Glutamatergic neuron (in vitro differentiated cells): ENCODE results near the gene SLC6A16. TPM values are rescaled to one million over a fixed set of nuclear protein-coding genes. Genes with fewer than 3 reads are reported as not detected.
"Not testable (repeated sequence)": the region's sequence is repeated elsewhere in the genome, so short reads cannot be mapped to it uniquely, and the experiment has no call there.

ENCODE experiments used
- DNase-seq: peaks from one replicate; pipeline ENCODE4 v3.0.0; 2022
- H3K27ac Mint-ChIP-seq: one replicate; pipeline ENCODE4 v1.8.0; 2020; ENCODE audit warnings: mild to moderate bottlenecking, mixed read lengths, inconsistent platforms; ENCODE audit not compliant: unreplicated experiment
- H3K27me3 Mint-ChIP-seq: one replicate; pipeline ENCODE4 v1.8.0; 2020; ENCODE audit warnings: mild to moderate bottlenecking, moderate library complexity, mixed read lengths, inconsistent platforms; ENCODE audit not compliant: unreplicated experiment
- H3K36me3 Mint-ChIP-seq: one replicate; pipeline ENCODE4 v1.8.0; 2020; ENCODE audit warnings: mild to moderate bottlenecking, mixed read lengths, inconsistent platforms; ENCODE audit not compliant: unreplicated experiment
- H3K4me1 Mint-ChIP-seq: one replicate; pipeline ENCODE4 v1.8.0; 2020; ENCODE audit warnings: mild to moderate bottlenecking, low read depth, mixed read lengths, inconsistent platforms; ENCODE audit not compliant: unreplicated experiment
- H3K4me3 Mint-ChIP-seq: one replicate; pipeline ENCODE4 v1.8.0; 2020; ENCODE audit warnings: mild to moderate bottlenecking, mixed read lengths, inconsistent platforms; ENCODE audit not compliant: unreplicated experiment
- H3K9me3 Mint-ChIP-seq: one replicate; pipeline ENCODE4 v1.8.0; 2020; ENCODE audit warnings: mild to moderate bottlenecking, moderate library complexity, mixed read lengths, inconsistent platforms; ENCODE audit not compliant: unreplicated experiment
- CTCF ChIP-seq: fragments of 200-600 bp; sonication (generic); IDR thresholded peaks from one replicate; pipeline ENCODE4 v1.5.0; 2021; ENCODE audit not compliant: partially characterized antibody, unreplicated experiment
- total RNA-seq: library from RNA; stranded (reverse); fragmentation: NEBNext Ultra II Directional; extraction: Animal tissue kit (Norgen Biotek cat#: 25700); gene quantifications from one replicate; pipeline ENCODE4 v1.2.1, GENCODE V29; 2021; ENCODE audit not compliant: unreplicated experiment

The SLC6A16 gene
- total RNA-seq, 1 donor from 2014 or later, result 6.6 TPM

DNA sequence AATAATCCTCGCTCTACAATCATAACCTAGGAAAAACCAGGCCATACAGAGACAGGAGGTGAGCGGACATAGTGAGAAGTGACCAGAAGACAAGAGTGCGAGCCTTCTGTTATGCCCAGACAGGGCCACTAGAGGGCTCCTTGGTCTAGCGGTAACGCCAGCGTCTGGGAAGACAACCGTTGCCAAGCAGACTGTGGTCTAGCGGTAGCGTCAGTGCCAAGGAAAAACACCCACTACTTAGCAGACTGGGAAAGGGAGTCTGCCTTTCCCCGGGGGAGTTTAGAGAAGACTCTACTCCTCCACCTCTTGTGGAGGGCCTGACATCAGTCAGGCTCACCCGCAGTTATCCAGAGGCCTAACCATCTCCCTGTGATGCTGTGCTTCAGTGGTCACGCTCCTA lies 58.6 kb downstream of the SLC6A16 start:
- DNase-seq, result peak; percentile 62
- not testable (repeated sequence) for H3K9me3 Mint-ChIP-seq, H3K4me3 Mint-ChIP-seq, H3K27me3 Mint-ChIP-seq, H3K27ac Mint-ChIP-seq, H3K4me1 Mint-ChIP-seq
- TF ChIP-seq CTCF, result peak; percentile 35
- H3K36me3 Mint-ChIP-seq, result peaks cover 26% of the 10 kb centered on the region

DNA sequence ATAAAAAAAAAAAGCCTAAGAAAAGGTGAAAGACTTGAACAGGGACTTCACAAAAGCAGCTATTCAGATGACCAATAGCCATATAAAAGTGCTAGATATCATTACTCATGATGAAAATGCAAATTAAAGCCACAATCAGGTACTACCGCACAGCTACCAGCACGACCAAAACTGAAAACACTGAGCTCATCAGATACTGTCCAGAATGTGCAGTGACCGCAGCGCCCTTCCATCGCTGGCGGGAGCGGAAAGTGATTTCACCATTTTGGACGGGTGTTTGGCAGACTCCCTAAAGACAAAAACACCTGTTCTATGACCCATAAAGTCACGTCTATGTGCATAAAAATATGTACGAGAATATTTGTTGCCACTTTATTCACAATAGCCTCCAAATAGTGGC lies 60.7 kb downstream of the SLC6A16 start:
- DNase-seq, result no peak
- Mint-ChIP-seq H3K27ac (no peak overlapping the region), H3K36me3 (peaks cover 21% of the 10 kb centered on the region), H3K4me1 (no peaks in the 10 kb centered on the region), H3K9me3 (peaks cover 8% of the 10 kb centered on the region), H3K27me3 (peaks cover 6% of the 10 kb centered on the region), H3K4me3 (no peak overlapping the region)
- TF ChIP-seq CTCF, result no peak

- peaks cover 1% of the 10 kb centered on the region for H3K9me3 Mint-ChIP-seq
- H3K4me3 Mint-ChIP-seq, result no peak overlapping the region
- DNase-seq, result no peak
- no peaks in the 10 kb centered on the region for H3K4me1 Mint-ChIP-seq
- H3K27ac Mint-ChIP-seq, result no peak overlapping the region
- H3K27me3 Mint-ChIP-seq, result no peaks in the 10 kb centered on the region
- no peak for TF ChIP-seq CTCF
- H3K36me3 Mint-ChIP-seq, result peaks cover 18% of the 10 kb centered on the region
Measured at GRCh38 chr19:49261602-49262001, 63.4 kb downstream of the SLC6A16 start.

DNA sequence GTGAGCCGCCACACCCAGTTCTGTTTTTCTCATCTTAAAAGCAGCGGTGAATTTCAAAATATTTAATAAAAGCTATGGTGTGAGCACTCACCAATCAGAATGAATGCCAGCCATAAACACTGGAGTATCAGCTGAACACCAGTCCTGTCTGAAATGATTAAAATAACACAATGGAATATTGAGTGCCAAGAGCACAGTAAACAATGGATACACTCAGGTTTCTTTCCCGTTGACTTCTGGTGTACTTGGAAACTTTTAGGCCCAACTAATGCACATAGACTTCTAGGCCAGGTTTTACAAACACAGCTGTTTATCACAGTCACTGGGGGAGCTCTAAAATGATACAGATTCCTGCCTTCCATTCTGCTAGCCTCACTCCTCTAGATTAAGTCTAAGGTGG lies 68.3 kb downstream of the SLC6A16 start:
- Mint-ChIP-seq H3K36me3 (peaks cover 12% of the 10 kb centered on the region), H3K27ac (no peak overlapping the region), H3K27me3 (peaks cover 6% of the 10 kb centered on the region)

DNA sequence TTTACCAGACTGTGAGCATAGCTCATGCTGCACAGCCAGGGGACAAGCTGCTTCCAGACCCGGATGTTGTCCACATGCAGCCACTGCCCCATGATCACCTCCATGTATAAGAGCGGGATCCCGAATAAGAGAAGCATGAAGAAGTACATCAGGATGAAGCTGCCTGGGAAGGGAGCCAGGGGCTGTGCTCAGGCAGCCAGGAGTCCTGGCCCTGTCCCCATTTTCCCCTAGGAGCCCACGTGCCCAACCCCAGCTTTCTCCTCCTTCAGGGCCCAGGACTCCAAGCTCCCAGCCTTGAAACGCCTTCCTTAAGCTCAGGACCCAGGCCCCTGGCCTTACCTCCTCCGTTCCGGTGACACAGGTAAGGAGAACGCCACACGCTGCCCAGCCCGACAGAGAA lies 69.3 kb downstream of the SLC6A16 start:
- Mint-ChIP-seq H3K27ac (no peak overlapping the region), H3K36me3 (peaks cover 8% of the 10 kb centered on the region)

More for the DNA sequence above, 68.3 kb downstream of the SLC6A16 start:
- Mint-ChIP-seq H3K4me3 (no peak overlapping the region), H3K9me3 (peaks cover 3% of the 10 kb centered on the region), H3K4me1 (no peaks in the 10 kb centered on the region)
- no peak for DNase-seq
- TF ChIP-seq CTCF, result no peak

More for the DNA sequence above, 69.3 kb downstream of the SLC6A16 start:
- no peak overlapping the region for H3K4me3 Mint-ChIP-seq
- H3K9me3 Mint-ChIP-seq, result peaks cover 3% of the 10 kb centered on the region
- no peaks in the 10 kb centered on the region for H3K4me1 Mint-ChIP-seq
- DNase-seq, result no peak
- no peak for TF ChIP-seq CTCF
- H3K27me3 Mint-ChIP-seq, result peaks cover 6% of the 10 kb centered on the region
